Naive thymus-derived CD8-positive, alpha-beta T cell (primary cell): ENCODE results near the gene FOS. TPM values are rescaled to one million over a fixed set of nuclear protein-coding genes. Genes with fewer than 3 reads are reported as not detected.

ENCODE experiments used
- ATAC-seq, 2 donors: fragments of 150-1000 bp; cut with Tn5 transposase in 1 of 2; sonication (Bioruptor Pico), chemical (Tn5 transposase) in 1 of 2; 1 replicate in 1 of 2; 2 replicates in 1 of 2; pipeline ENCODE4 v1.10.0; 2021; ENCODE audit warnings: mild to moderate bottlenecking in 2 of 2, moderate library complexity in 2 of 2
- POLR2A ChIA-PET: fragments of 350-600 bp; sonication (Branson Sonifier 250); formaldehyde crosslinking; loops from one replicate; lab custom pipeline; 2021; ENCODE audit warnings: antibody characterized with exemption; lab: Charles Lee
- DNase-seq, 10 donors: peaks; one replicate each; pipeline versions ENCODE4 v3.0.0 to v3.0.0-alpha.2; 2020 to 2022
- H3K27ac Mint-ChIP-seq, 10 donors: one replicate each; pipeline ENCODE4 v1.8.0; 2020 to 2022; ENCODE audit warnings: mild to moderate bottlenecking in 10 of 10, mixed read lengths in 10 of 10, moderate library complexity in 4 of 10, inconsistent platforms in 1 of 10
- H3K27me3 Mint-ChIP-seq, 5 donors: one replicate each; pipeline ENCODE4 v1.8.0; 2021 to 2022; ENCODE audit warnings: mixed read lengths in 5 of 5
- H3K36me3 Mint-ChIP-seq, 3 donors: one replicate each; pipeline ENCODE4 v1.8.0; 2020 to 2022; ENCODE audit warnings: mixed read lengths in 3 of 3, mild to moderate bottlenecking in 2 of 3, inconsistent platforms in 1 of 3
- H3K4me1 Mint-ChIP-seq, 4 donors: one replicate each; pipeline ENCODE4 v1.8.0; 2021 to 2022; ENCODE audit warnings: mixed read lengths in 4 of 4
- H3K4me3 Mint-ChIP-seq, 10 donors: one replicate each; pipeline ENCODE4 v1.8.0; 2020 to 2022; ENCODE audit warnings: mild to moderate bottlenecking in 10 of 10, mixed read lengths in 10 of 10, moderate library complexity in 6 of 10, inconsistent platforms in 1 of 10
- H3K9me3 Mint-ChIP-seq, 9 donors: one replicate each; pipeline ENCODE4 v1.8.0; 2020 to 2022; ENCODE audit warnings: mixed read lengths in 9 of 9, mild to moderate bottlenecking in 3 of 9, inconsistent platforms in 1 of 9, moderate library complexity in 1 of 9
- polyA plus RNA-seq, 3 donors: library from polyadenylated mRNA; unstranded; fragments of 300-500 nt; fragmentation: Illumina TruSeq; gene quantifications; one replicate each; pipeline ENCODE4 v1.2.3, GENCODE V29; 2021
- total RNA-seq, 8 experiments: library from RNA in 2 of 8; stranded (reverse) in 2 of 8; gene quantifications; one replicate each; pipeline ENCODE4 v1.2.3 and lab custom pipeline; 2021 to 2026

The FOS gene
- total and polyA plus RNA-seq, 5 experiments from 2014 or later: 9.4 to 510 (median 80.3) TPM

GRCh38 chr14:75238756-75239455 lies 39.7 kb upstream of the FOS start:
- DNase-seq: no peak
- Mint-ChIP-seq H3K27me3 (no peaks in the 10 kb centered on the region), H3K36me3 (no peaks in the 10 kb centered on the region), H3K4me1 (peaks cover 5 to 17% (median 15%) of the 10 kb centered on the region in 4 donors), H3K27ac (peak overlapping the region in 3 of 10 donors; percentile 6 to 84 (median 38)), H3K4me3 (no peak overlapping the region), H3K9me3 (no peaks in the 10 kb centered on the region)
- POLR2A ChIA-PET: interaction anchor here (0.8 to 1.3 kb wide), 2 partner anchors 8 to 13 kb away, joined by 4 read pairs; no protein-coding TSS in a partner anchor
- no peak for ATAC-seq

DNA sequence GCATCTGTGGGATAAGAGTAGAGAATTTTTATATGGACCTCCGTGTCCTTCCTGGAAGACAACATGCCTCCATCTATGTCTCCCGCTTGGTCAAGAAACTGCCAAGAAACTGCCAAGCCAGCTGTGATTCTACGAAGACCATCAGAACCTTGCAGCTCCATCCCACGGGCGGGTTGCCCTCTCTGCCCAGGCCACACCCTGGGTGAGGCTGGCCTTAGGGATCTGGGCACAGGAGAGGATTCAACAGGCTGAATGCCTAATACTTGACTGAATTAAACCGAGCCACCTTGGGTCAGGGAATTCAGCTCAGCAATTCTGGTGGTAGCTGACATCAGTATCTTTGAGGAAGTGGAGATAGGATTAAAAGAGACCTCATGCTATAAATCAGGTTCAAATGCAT lies 37.8 kb upstream of the FOS start:
- Mint-ChIP-seq H3K4me3 (no peak overlapping the region), H3K27ac (peak overlapping the region in 2 of 10 donors; percentile 38 to 59), H3K9me3 (no peaks in the 10 kb centered on the region), H3K36me3 (no peaks in the 10 kb centered on the region), H3K27me3 (no peaks in the 10 kb centered on the region), H3K4me1 (peaks cover 3 to 10% (median 8%) of the 10 kb centered on the region in 4 donors)
- POLR2A ChIA-PET: interaction anchor here (0.6 kb wide), 1 partner anchor 56 kb away, joined by 3 read pairs; no protein-coding TSS in a partner anchor
- DNase-seq (no peak), ATAC-seq (no peak)

DNA sequence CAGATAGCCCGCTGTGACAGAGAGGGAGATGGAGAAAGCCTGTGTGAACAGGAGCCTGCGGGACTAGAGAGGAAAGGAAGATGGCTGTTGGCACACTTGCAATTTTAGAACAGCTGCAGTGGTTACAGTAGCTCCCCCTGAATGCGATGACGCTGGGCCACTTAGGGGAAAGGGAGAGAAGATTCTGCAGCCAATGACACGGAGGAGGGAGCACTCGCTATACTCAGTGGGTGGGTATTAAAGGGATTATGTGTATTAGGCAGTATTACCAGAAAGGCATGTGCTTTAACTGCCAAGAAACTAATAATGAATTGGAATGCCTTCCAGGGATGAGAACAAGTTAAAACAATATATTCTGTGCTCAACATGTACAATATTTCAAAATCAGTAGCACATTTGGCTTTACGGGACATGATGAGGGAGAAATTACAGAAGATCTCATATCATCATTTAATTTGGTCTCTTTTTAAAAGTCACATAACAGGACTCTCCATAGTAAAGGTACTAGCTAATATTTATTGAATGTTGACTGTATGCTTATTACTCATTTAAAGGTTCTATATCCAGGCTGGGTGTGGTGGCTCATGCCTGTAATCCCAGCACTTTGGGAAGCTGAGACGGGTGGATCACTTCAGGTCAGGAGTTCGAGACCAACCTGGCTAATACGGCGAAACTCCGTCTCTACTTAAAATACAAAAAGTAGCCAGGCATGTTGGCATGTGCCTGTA lies 35.9 kb upstream of the FOS start:
- POLR2A ChIA-PET: interaction anchor here (1.0 kb wide), 1 partner anchor 114 kb away, joined by 3 read pairs; no protein-coding TSS in a partner anchor
- H3K4me3 Mint-ChIP-seq: no peak overlapping the region
- no peak for ATAC-seq
- H3K27me3 Mint-ChIP-seq: no peaks in the 10 kb centered on the region
- H3K9me3 Mint-ChIP-seq: no peaks in the 10 kb centered on the region
- DNase-seq: no peak
- no peaks in the 10 kb centered on the region for H3K36me3 Mint-ChIP-seq
- peaks cover 10 to 26% (median 21%) of the 10 kb centered on the region in 4 donors for H3K4me1 Mint-ChIP-seq
- peak overlapping the region in 2 of 10 donors; percentile 0 to 34 for H3K27ac Mint-ChIP-seq

GRCh38 chr14:75244121-75244520 lies 34.5 kb upstream of the FOS start:
- no peaks in the 10 kb centered on the region for H3K27me3 Mint-ChIP-seq
- no peaks in the 10 kb centered on the region for H3K36me3 Mint-ChIP-seq
- DNase-seq (no peak), ATAC-seq (no peak)
- peaks cover 15 to 36% (median 33%) of the 10 kb centered on the region in 4 donors for H3K4me1 Mint-ChIP-seq
- H3K9me3 Mint-ChIP-seq: no peaks in the 10 kb centered on the region
- H3K27ac Mint-ChIP-seq: peak overlapping the region in 2 of 10 donors; percentile 12 to 15
- POLR2A ChIA-PET: no interaction called here
- no peak overlapping the region for H3K4me3 Mint-ChIP-seq

GRCh38 chr14:75246546-75247285 lies 31.9 kb upstream of the FOS start:
- peak overlapping the region; percentile 67 to 98 (median 94) for H3K27ac Mint-ChIP-seq
- DNase-seq (no peak), ATAC-seq (no peak)
- peak overlapping the region; percentile 36 to 82 (median 71) for H3K4me3 Mint-ChIP-seq
- H3K9me3 Mint-ChIP-seq: no peaks in the 10 kb centered on the region
- H3K36me3 Mint-ChIP-seq: no peaks in the 10 kb centered on the region
- no peaks in the 10 kb centered on the region for H3K27me3 Mint-ChIP-seq
- POLR2A ChIA-PET: interaction anchor here (1.0 to 3.9 kb wide), 5 partner anchors 8 to 71 kb away, joined by 4 to 28 read pairs (median 6); no protein-coding TSS in a partner anchor
- H3K4me1 Mint-ChIP-seq: peaks cover 20 to 56% (median 54%) of the 10 kb centered on the region in 4 donors

DNA sequence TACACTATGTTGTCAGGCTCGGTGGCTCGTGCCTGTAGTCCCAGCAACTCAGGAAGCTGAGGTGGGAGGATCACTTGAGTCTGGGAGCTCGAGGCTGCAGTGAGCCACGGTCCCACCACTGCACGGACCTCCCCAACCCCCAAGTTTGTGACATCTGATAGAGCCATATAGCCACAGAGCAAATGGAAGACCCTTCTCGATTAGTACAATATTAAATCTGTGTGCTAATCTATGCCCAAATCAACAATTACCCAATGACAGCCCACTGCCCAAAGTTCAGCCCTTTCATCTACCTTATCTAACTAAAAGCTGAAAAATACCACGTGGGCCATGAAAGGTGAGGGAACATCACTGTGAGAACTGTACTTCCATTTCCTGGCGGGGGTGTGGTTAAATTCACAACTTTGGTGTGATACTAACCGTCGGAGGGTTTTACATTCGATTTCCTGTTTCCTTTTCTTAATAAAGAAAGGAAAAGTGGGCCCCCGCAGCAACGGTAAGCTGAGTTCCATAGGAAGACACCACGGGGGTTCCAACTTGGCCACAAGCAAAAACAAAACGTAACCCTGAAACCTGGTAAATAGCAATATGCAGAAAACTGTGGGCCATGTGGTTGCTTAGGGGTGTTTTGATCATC lies 31.2 kb upstream of the FOS start:
- POLR2A ChIA-PET: interaction anchor here (1.0 to 3.9 kb wide), 5 partner anchors 8 to 72 kb away, joined by 4 to 28 read pairs (median 6); no protein-coding TSS in a partner anchor
- Mint-ChIP-seq H3K4me3 (peak overlapping the region; percentile 36 to 82 (median 71)), H3K36me3 (no peaks in the 10 kb centered on the region), H3K27me3 (no peaks in the 10 kb centered on the region), H3K27ac (peak overlapping the region; percentile 67 to 98 (median 94)), H3K4me1 (peaks cover 23 to 60% (median 60%) of the 10 kb centered on the region in 4 donors), H3K9me3 (no peaks in the 10 kb centered on the region)
- ATAC-seq (peak; percentile 51 to 58), DNase-seq (peak; percentile 32 to 89 (median 76))

GRCh38 chr14:75247939-75248338 lies 30.7 kb upstream of the FOS start:
- no peak for ATAC-seq
- H3K27me3 Mint-ChIP-seq: no peaks in the 10 kb centered on the region
- H3K4me3 Mint-ChIP-seq: peak overlapping the region; percentile 36 to 82 (median 71)
- POLR2A ChIA-PET: interaction anchor here (1.2 to 3.9 kb wide), 6 partner anchors 9 to 72 kb away, joined by 4 to 28 read pairs (median 6); partner anchors contain the start of gene FOS
- DNase-seq: no peak
- H3K36me3 Mint-ChIP-seq: no peaks in the 10 kb centered on the region
- H3K4me1 Mint-ChIP-seq: peaks cover 23 to 62% (median 60%) of the 10 kb centered on the region in 4 donors
- peak overlapping the region; percentile 67 to 98 (median 94) for H3K27ac Mint-ChIP-seq
- H3K9me3 Mint-ChIP-seq: no peaks in the 10 kb centered on the region

DNA sequence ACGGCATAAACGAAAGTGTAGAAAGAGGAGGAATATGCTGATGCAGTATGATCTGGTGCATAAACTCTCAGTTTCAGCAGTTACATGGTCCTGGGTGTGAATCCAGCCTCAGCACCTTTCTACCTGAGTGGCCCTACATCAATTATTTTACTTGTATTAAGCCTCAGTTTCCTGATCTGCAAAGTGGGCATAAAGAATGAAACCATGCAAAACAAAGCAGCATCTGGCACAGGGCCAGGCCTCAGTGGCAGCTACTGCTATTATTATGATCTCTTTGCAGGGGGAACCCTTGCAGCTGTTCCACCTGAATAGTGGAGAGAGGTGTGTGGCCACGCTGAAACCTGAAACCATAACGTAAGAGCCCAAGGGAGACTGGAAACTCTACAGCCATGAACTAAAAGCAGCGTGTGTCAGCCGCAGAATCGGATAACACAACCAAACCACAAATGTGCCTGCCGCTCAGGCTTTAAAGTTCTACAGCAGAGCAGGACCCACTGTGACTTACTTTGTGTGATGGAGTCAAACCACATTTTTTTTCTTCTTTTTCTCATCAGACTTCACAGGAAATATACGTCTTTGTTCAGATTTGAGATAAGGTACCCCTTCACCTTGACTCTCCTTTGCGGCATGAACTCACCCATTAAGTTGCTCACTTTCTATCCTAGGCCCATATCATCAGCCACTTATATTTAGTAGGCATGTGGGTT lies 29.2 kb upstream of the FOS start:
- DNase-seq: peak; percentile 55 to 96 (median 88)
- POLR2A ChIA-PET: interaction anchor here (0.6 to 3.9 kb wide), 8 partner anchors 9 to 486 kb away, joined by 3 to 28 read pairs (median 4); partner anchors contain the start of genes FOS, NEK9 and TMED10
- ATAC-seq: peak; percentile 77 to 81
- Mint-ChIP-seq H3K27me3 (no peaks in the 10 kb centered on the region), H3K4me1 (peaks cover 23 to 65% (median 61%) of the 10 kb centered on the region in 4 donors), H3K27ac (peak overlapping the region; percentile 67 to 98 (median 92)), H3K9me3 (no peaks in the 10 kb centered on the region), H3K4me3 (peak overlapping the region; percentile 39 to 79 (median 67)), H3K36me3 (no peaks in the 10 kb centered on the region)

- Mint-ChIP-seq H3K9me3 (no peaks in the 10 kb centered on the region), H3K4me3 (peak overlapping the region; percentile 11 to 79 (median 67)), H3K27ac (peak overlapping the region; percentile 67 to 98 (median 92)), H3K4me1 (peaks cover 23 to 67% (median 64%) of the 10 kb centered on the region in 4 donors), H3K36me3 (no peaks in the 10 kb centered on the region), H3K27me3 (no peaks in the 10 kb centered on the region)
- DNase-seq (no peak), ATAC-seq (no peak)
- POLR2A ChIA-PET: interaction anchor here (1.1 to 3.9 kb wide), 3 partner anchors 9 to 74 kb away, joined by 4 to 28 read pairs (median 6); partner anchors contain the start of gene TMED10
These were observed 28.7 kb upstream of the FOS start for GRCh38 chr14:75249958-75250336.

- no peaks in the 10 kb centered on the region for H3K9me3 Mint-ChIP-seq
- H3K27ac Mint-ChIP-seq: peak overlapping the region in 8 of 10 donors; percentile 31 to 98 (median 92)
- POLR2A ChIA-PET: interaction anchor here (0.6 to 3.9 kb wide), 3 partner anchors 8 to 1570 kb away, joined by 4 to 28 read pairs (median 4); partner anchors contain the start of gene TMED10
- H3K27me3 Mint-ChIP-seq: no peaks in the 10 kb centered on the region
- DNase-seq (no peak), ATAC-seq (no peak)
- H3K4me1 Mint-ChIP-seq: peaks cover 23 to 65% (median 65%) of the 10 kb centered on the region in 4 donors
- H3K36me3 Mint-ChIP-seq: no peaks in the 10 kb centered on the region
- peak overlapping the region in 1 of 10 donors; percentile 7 for H3K4me3 Mint-ChIP-seq
These were observed 27.8 kb upstream of the FOS start for GRCh38 chr14:75250800-75251199.
